HG03558 (cell line): ENCODE data around the gene THADA.
"Not testable (repeated sequence)": the region's sequence is repeated elsewhere in the genome, so short reads cannot be mapped to it uniquely, and the experiment has no call there.

Source experiments
- ATAC-seq: cut with Tn5 transposase; IDR thresholded peaks from one replicate; pipeline ENCODE4 v1.9.1; 2021; ENCODE audit warnings: moderate number of reproducible peaks; ENCODE audit not compliant: unreplicated experiment; ENCODE audit errors: extremely low read depth

Gene THADA, protein sequence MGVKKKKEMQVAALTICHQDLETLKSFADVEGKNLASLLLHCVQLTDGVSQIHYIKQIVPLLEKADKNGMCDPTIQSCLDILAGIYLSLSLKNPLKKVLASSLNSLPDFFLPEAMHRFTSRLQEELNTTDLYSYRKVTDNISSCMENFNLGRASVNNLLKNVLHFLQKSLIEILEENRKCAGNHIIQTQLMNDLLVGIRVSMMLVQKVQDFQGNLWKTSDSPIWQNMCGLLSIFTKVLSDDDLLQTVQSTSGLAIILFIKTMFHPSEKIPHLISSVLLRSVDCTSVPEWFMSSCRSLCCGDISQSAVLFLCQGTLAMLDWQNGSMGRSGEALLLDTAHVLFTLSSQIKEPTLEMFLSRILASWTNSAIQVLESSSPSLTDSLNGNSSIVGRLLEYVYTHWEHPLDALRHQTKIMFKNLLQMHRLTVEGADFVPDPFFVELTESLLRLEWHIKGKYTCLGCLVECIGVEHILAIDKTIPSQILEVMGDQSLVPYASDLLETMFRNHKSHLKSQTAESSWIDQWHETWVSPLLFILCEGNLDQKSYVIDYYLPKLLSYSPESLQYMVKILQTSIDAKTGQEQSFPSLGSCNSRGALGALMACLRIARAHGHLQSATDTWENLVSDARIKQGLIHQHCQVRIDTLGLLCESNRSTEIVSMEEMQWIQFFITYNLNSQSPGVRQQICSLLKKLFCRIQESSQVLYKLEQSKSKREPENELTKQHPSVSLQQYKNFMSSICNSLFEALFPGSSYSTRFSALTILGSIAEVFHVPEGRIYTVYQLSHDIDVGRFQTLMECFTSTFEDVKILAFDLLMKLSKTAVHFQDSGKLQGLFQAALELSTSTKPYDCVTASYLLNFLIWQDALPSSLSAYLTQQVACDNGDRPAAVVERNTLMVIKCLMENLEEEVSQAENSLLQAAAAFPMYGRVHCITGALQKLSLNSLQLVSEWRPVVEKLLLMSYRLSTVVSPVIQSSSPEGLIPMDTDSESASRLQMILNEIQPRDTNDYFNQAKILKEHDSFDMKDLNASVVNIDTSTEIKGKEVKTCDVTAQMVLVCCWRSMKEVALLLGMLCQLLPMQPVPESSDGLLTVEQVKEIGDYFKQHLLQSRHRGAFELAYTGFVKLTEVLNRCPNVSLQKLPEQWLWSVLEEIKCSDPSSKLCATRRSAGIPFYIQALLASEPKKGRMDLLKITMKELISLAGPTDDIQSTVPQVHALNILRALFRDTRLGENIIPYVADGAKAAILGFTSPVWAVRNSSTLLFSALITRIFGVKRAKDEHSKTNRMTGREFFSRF (N-terminal part only)

DNA sequence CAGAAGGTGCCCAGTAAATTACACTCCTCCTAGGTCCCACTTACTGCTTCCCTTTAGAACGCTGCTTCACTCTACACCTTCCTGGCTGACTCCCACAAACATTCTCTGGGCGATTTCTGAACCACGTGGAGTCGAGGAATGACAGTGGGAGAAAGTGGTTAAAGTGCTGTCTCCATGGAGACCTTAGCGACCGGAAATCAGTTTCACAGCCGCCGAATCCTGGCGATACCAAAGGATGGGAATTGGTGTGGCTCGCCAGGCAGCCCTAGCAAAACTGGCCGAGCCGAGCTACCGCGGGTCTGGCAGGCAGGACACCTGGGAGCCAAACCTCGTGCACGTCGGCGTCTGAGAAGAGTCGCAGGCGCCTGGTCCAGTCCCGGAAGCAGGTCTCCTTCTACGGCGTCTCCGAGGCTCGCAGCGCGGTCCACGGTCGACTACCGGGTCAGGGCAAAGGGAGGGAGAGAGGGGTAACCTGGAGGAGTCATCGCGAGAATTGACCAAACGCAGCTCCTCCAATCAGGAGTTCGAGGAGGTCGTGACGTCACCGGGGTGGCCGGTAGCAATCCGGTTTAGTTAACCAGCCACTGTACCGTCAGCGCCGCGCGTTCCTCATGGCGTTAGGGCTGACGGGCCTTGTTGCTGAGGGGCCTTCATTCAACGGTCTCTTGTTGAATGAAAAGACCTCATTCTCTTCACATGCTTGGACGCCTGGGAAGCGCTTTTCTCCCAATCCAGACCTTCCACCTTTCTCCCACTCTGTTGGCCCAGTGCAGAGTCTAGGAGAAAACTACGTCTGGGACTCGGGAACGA lies at the start of gene THADA:
TSS of gene THADA (minus strand) at position 436 of the 810 bp plus-strand sequence. CDS start 3,646 bp downstream, outside the sequence.
- peak; percentile 95 for ATAC-seq

DNA sequence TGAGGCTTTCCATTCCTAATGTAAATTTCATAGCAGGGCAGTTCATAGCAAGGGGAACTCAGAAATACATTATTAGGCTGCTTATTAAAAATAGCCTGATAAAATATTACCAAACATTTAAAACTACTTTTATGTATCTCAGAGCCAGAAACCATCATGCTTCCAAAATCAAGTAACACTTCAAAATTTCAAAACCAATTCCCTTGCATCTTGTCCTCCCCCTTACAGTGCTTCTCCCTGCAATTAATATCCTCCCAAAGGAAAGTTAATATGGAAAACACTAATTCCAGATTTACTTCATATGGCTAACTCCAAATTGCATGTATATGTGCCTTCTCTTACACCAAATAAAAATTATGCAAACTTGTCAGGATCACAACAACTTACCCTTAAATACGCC lies 47.8 kb upstream of the THADA start:
- no peak for ATAC-seq

DNA sequence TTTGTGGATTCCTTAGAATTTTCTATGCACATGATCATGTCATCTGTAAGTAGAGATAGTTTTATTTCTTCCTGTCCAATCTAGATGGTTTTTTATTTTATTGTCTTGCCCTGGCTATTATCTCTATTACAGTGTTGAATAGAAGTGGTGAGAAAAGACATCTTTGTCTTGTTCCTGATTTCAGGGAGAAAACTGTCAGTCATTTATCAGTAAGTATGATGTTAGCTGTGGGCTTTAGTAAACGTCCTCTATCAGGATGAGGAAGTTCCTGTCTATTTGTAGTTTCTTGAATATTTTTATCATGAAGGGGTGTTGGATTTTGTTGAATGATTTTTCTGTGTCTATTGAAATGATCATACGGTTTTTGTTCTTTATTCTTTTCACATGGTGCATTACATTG lies 46.5 kb upstream of the THADA start:
- no peak for ATAC-seq

DNA sequence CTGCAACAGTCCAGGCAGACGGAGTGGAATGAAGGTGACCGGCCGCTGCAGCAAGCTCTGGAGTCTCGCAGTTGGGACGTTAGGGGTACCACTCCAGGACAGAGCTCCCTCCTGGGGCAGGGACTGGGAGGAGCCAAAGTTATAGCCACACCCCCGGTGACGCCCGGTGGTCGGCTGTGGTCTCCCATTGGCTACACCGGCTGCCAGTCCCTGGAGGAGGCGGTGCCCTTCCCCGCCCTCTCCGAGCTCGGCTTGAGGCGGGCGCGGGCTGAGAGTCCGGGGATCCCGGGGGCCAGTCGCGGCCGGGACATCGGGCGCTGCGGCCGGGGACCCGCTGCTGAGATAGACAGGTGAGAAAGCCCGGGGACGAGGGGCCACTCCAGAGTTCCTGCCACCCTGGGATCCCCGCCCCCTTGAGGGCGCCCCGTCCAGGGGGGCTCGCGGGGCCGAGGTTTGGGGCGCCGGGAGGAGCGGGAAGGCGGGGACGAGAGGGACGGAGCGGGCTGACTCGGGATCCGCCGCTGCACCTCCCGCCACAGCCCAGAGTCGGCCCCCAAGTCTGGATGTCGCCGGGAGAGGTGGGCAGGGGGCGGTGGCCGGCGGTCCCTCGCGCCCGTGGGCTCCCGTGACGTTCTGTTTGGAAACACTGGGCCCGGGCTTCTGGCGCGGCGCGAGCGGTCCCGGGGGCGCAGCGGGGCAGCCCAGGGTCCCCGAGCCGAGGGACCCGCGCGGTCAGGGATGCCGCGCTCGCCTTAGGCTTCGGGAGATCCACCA lies 41.4 kb upstream of the THADA start, which contains the start of gene PLEKHH2:
TSS of gene PLEKHH2 (plus strand) at position 231 of the 774 bp plus-strand sequence. CDS start 7,414 bp downstream, outside the sequence.
- peak; percentile 97 for ATAC-seq

DNA sequence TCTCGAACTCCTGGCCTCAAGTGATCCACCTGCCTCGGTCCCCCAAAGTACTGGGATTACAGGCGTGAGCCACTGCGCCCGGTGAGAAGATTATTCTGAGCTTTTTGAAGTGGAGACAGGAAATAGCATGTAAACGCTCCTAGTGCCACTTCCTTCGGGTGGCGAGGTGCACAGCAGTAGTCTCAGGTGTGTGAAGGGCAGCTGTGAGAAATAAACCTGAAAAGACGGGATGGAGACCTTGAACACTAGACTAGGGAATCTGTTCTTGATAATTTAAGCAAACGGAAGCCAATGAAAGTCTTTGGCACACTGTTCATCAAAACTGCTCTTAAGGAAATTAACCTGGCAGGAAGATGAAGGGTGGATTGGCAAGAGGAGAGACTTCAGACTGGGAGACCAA lies 40.8 kb upstream of the THADA start:
- ATAC-seq, result no peak

DNA sequence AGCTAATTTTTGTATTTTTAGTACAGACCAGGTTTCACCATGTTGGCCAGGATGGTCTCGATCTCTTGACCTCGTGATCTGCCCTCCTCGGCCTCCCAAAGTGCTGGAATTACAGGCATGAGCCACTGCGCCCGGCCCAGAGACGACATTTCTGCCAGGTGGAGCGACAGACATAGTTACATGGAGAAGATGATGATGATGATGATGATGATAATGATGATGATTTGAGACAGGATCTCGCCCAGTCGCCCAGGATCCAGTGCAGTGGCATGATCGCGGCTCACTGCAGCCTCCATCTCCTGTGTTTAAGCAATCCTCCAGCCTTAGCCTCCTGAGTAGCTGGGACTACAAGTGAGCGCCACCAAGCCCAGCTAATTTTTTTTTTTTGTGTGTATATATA lies 40.3 kb upstream of the THADA start:
- ATAC-seq, result not testable (repeated sequence)

DNA sequence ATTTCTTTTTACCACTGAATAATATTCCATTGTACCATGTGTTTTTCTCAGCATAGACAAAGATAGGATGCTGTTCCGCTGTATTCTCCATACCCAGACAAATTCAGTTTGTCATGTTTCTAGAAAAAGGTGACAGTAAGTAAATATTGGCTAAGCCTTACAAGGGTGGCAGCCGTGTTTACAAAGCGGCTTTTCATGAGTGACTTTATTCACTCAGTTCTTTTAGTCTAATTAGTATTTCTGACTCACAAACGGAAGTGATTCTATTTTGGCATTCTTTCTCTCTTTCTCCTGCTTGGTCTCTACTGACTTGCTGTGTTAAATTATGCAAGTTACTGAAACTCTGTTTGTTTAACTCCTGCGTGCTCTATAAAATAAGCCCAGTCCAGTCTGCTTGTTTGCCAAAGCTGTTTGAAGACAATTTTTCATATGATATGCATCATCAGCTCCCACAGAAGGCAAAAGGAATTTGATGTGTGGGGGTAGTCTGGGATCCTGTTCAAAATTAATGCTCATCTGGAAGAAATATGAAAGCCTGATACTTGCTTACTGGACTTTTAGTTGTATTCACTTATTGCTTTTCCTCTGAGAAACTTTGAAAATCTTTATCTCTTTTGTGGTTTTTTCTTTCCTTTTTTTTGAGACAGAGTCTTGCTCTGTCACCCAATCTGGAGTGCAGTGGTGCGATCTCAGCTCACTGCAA lies 38.9 kb upstream of the THADA start:
- no peak for ATAC-seq

DNA sequence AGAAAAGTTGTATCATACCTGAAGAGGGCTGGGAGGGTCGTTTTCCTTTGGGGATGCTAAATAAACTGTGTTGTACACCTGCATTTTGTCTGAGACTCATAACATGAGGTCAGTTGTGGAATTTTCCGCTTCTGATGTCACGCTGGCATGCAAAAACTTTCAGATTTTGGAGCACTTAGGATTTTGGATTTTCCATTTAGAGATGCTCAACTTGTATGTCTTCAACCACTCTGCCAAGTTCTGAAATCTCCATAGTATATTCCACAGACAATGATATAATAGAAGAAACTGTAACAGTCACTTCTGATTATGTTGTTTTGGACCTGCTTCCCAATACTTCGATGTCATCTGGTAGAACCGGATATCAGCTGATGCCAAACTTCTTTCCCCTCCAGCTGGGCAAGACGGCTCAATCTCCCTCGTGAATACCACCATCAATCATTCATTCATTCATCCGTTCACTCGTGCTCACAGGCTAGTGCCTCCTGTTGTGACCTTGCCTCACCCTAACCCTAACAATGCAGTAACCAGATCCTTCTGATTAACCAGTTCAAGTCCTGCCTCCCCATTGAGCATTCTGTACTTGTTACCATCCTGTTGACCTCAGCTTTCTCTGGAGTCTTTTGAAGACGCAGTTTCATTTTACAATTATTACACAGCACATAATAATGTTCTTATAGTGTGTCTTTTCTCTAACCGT lies 35.9 kb upstream of the THADA start:
- ATAC-seq, result no peak

DNA sequence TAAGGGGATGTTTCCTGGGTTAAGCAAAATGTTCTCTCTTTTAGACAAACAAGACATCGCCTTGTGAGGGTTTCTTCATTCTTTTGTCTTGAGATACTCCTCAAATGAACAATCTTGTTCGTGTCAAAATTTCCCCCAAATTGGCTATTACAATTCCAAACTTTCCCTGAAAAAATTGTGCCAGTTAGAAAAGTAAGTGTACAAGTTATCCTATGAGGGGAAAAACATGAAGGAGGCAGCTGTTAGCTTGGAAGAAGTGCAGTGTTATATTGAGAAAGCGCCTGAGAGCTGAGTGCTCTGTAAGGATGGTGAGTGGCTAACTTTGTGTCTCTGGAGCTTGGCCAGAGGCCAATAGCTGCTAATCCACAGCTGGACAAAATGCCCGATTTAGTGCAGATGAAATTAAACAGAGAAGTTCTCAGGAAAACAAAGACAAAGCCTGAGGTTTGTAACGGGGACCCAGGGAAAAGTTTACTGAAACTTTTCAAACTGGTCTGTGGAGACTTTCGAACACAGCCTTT lies 27.2 kb upstream of the THADA start:
- ATAC-seq, result no peak

DNA sequence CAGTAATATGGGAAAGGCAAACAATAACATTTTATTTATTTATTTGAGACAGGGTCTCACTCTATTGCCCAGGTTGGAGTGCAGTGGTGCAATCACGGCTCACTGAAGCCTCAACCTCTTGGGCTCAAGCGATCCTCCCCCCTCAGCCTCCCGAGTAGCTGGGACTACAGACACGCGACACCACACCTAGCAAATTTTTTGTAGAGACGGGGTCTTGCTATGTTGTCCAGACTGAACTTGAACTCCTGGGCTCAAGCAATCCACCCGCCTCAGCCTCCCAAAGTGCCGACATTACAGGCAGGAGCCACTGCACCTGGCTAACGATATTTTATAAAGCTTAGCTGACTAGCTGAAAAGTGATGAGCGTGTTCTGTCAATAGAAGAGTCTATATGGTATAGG lies 23.7 kb upstream of the THADA start:
- ATAC-seq, result no peak

DNA sequence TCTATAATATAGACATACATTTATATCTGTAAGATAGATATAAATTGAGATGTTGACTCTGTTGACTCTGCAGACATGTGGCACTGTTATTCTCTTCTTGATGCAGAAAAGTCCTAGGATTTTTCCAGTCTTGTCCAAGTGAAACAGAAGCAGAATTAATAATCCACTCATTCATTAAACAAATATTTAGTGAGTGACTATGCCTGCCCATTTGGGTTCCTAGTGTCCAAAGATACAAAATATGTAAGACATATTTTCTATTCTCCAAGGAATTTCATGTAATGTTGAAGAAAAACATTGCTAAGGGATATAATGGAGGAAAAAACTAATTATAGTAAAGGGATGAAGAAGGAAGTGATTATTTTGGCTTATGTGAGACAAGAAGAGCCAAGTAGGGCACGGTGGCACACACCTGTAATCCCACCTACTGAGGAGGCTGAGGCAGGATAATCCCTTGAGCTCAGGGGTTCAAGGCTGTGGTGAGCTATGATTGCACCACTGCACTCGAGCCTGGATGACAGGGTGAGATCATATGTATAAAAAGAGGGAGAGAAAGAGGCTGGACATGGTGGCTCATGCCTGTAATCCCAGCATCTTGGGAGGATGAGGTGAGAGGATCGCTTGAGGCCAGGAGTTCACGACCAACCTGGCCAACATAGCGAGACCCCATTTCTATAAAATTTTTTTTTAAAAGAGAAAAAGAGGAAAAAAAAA lies 21.3 kb upstream of the THADA start:
- no peak for ATAC-seq

DNA sequence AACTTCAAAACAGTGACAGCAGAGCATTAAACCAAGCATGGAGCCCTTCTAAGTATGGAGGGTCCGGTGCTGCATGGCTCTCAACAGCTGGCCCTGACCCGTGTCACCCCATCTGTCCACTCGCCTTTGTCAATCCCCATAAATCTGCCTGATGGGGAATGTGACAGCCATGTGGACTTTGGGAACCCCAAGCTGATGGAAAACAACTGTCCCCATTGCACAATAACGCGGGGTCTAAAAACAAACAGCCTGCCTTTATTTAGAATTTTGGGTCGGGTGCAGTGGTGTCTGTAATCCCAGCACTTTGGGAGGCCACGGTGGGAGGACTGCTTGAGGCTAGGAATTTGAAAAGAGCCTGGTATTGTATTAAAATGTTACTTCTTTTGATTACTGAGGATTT lies 17.1 kb upstream of the THADA start:
- ATAC-seq, result no peak

DNA sequence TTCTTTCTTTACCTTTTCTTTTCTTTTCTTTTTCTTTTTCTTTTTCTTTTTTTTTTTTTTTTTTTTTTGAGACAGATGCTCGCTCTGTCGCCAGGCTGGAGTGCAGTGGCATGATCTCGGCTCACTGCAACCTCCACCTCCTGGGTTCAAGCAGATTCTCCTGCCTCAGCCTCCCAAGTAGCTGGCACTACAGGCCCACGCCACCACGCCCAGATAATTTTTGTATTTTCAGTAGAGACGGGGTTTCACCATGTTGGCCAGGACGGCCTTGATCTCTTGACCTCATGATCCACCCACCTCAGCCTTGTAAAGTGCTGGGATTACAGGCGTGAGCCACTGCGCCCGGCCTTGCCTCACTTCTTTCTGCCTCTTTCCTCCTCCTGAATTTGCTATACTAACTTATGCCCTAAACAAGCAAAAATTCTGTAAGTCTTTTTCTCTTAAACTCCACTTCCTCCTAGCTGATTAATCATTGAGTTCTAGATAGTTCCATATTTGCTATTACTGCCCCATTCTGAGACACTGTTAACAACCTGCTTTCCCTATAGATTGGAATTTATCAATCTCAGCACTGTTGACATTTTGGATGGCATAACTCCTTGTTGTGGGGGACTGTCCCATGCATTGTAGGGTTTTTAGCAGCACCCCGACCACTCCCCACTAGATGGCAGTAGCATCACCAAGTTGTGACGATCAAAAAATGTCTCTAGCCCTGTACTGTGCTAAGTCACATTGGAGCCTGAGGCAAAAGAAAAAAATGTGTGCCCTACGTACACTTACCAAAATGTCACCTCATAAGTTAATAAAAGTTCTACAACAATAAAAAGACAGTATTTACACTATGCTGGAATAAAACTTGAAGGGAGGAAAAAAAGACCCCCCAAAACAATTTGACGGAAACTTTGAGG lies 16.4 kb upstream of the THADA start:
- ATAC-seq, result no peak

DNA sequence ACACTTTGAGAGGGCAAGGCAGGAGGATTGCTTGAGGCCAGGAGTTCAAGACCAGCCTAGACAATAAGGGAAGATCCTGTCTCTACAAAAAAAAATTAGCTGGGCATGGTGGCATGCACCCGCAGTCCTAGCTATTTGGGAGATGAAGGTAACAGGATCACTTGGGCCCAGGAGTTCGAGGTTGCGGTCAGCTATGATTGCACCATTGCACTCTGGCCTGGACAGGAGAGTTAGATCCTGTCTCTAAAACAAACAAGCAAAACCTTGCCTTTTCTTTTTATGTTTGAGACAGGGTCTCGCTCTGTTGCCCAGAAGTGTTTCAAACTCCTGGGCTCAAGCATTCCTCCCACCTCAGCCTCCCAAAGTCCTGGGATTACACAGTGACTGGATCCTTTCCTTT lies 14.5 kb upstream of the THADA start:
- ATAC-seq, result no peak

DNA sequence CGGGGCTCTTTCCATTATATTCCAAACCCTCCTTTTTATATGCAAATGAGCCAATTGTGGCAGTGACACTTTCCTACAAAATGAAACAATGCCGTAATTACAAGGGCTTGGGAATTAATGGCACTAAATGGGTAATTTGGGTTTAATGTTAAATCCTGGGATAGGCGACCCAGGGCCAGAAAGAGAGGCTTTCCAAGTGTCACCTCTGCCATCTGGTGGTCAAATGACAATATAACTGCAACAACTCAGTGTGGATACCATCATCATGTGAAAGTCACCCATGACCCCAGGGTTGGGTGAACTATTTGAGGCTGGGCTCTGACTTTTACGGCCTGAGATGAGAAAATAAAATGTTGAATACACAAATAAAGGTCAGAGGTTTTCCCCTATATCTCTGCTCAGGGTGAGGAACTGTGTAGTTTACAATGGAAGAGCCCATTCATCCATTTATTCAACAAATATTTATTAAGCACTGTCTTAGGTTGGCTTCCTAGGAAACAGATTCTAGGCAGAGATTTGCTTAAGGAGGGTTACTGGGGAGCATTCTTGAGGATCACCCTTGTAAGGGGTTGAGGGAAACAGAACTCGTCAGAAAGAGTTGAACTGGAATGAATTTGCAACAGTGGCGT lies 13.6 kb upstream of the THADA start:
- no peak for ATAC-seq
